GM23338 (cell line): ENCODE measurements around the gene RND3. TPM values are rescaled to one million over a fixed set of nuclear protein-coding genes. Genes with fewer than 3 reads are reported as not detected.
A peak's percentile ranks its signal among the peaks of the same experiment; 100 is the strongest.

Source experiments
- ATAC-seq: fragments of 200-7000 bp; cut with Tn5 transposase; 3 replicates; pipeline ENCODE4 v1.9.1; 2020
- DNase-seq: peaks from one replicate; pipeline ENCODE4 v3.0.0-alpha.2; 2015; ENCODE audit warnings: low spot score
- H2AFZ ChIP-seq: fragments of 200-600 bp; sonication (generic); 2 replicates; pipeline ENCODE4 v1.8.0; 2016; ENCODE audit warnings: antibody characterized with exemption, mild to moderate bottlenecking, moderate library complexity
- H3F3A ChIP-seq: fragments of 200-600 bp; sonication (generic); replicated peaks from 2 replicates; pipeline ENCODE4 v1.8.0; 2017; ENCODE audit warnings: antibody characterized with exemption, mixed run types, low read depth
- H3K27ac ChIP-seq: fragments of 200-600 bp; sonication (generic); 2 replicates; pipeline ENCODE4 v1.6.1; 2016; ENCODE audit warnings: low read depth
- H3K27me3 ChIP-seq: fragments of 200-600 bp; sonication (generic); 2 replicates; pipeline ENCODE4 v1.8.0; 2016; ENCODE audit warnings: mild to moderate bottlenecking, mixed run types, moderate library complexity; ENCODE audit not compliant: insufficient read depth
- H3K36me3 ChIP-seq: fragments of 200-600 bp; sonication (generic); 2 replicates; pipeline ENCODE4 v1.8.0; 2016; ENCODE audit warnings: mild to moderate bottlenecking; ENCODE audit not compliant: insufficient read depth
- H3K4me1 ChIP-seq: fragments of 200-600 bp; sonication (generic); 2 replicates; pipeline ENCODE4 v1.8.0; 2016; ENCODE audit warnings: mild to moderate bottlenecking, moderate library complexity; ENCODE audit not compliant: insufficient read depth
- H3K4me2 ChIP-seq: fragments of 200-600 bp; sonication (generic); 2 replicates; pipeline ENCODE4 v1.7.1; 2017; ENCODE audit warnings: mixed run types
- H3K4me3 ChIP-seq: fragments of 200-600 bp; sonication (generic); 2 replicates; pipeline ENCODE4 v1.6.1; 2016; ENCODE audit warnings: mixed run types
- H3K79me2 ChIP-seq: fragments of 200-600 bp; sonication (generic); replicated peaks from 2 replicates; pipeline ENCODE4 v1.8.0; 2017; ENCODE audit warnings: mild to moderate bottlenecking; ENCODE audit not compliant: insufficient read depth
- H3K9me2 ChIP-seq: fragments of 200-600 bp; sonication (generic); 2 replicates; pipeline ENCODE4 v1.8.0; 2017; ENCODE audit not compliant: insufficient read depth
- H4K20me1 ChIP-seq: fragments of 200-600 bp; sonication (generic); replicated peaks from 2 replicates; pipeline ENCODE4 v1.8.0; 2017; ENCODE audit warnings: mild to moderate bottlenecking; ENCODE audit not compliant: insufficient read depth
- H3K27ac Mint-ChIP-seq: 2 replicates; pipeline ENCODE4 v1.8.0; 2020; ENCODE audit warnings: inconsistent platforms, mild to moderate bottlenecking, moderate library complexity, mixed read lengths
- H3K27me3 Mint-ChIP-seq: 3 replicates; pipeline ENCODE4 v1.8.0; 2022; ENCODE audit warnings: low read depth, mild to moderate bottlenecking, moderate library complexity, mixed read lengths, inconsistent platforms; ENCODE audit not compliant: insufficient read depth, poor library complexity
- H3K36me3 Mint-ChIP-seq: 3 replicates; pipeline ENCODE4 v1.8.0; 2021; ENCODE audit warnings: low read depth, mild to moderate bottlenecking, inconsistent platforms, moderate library complexity, mixed read lengths
- H3K4me1 Mint-ChIP-seq: 3 replicates; pipeline ENCODE4 v1.8.0; 2020; ENCODE audit warnings: mild to moderate bottlenecking, inconsistent platforms, mixed read lengths
- H3K4me3 Mint-ChIP-seq: 3 replicates; pipeline ENCODE4 v1.8.0; 2021; ENCODE audit warnings: moderate library complexity, mild to moderate bottlenecking, inconsistent platforms, mixed read lengths
- H3K9me3 Mint-ChIP-seq: 3 replicates; pipeline ENCODE4 v1.8.0; 2020; ENCODE audit warnings: moderate library complexity, mild to moderate bottlenecking, inconsistent platforms, mixed read lengths
- CREB1 ChIP-seq: fragments of 250-450 bp; sonication (Bioruptor Pico); IDR thresholded peaks from 2 replicates; pipeline ENCODE4 v1.5.0; 2020; ENCODE audit warnings: low read depth, mild to moderate bottlenecking, moderate library complexity
- CTCF ChIP-seq, 2 experiments: fragments of 200-600 bp in 1 of 2; sonication (generic) in 1 of 2; conservative IDR thresholded peaks; 2 replicates each; pipeline versions ENCODE4 v1.5.1 to v1.6.1; 2016 to 2017; ENCODE audit warnings: antibody characterized with exemption in 2 of 2, low read depth in 2 of 2, mild to moderate bottlenecking in 2 of 2, moderate library complexity in 1 of 2
- ETS1 ChIP-seq: IDR thresholded peaks from 2 replicates; pipeline ENCODE4 v1.6.1; 2016; ENCODE audit warnings: antibody characterized with exemption
- EZH2 ChIP-seq: fragments of 200-600 bp; sonication (generic); IDR thresholded peaks from one replicate; pipeline ENCODE4 v1.8.0; 2017; ENCODE audit warnings: antibody characterized with exemption, mild to moderate bottlenecking, low read depth; ENCODE audit not compliant: unreplicated experiment
- EZH2phosphoT487 ChIP-seq: fragments of 200-600 bp; sonication (generic); IDR thresholded peaks from one replicate; pipeline ENCODE4 v1.8.1; 2018; ENCODE audit warnings: antibody characterized with exemption; ENCODE audit not compliant: unreplicated experiment
- JUNB ChIP-seq: IDR thresholded peaks from one replicate; pipeline ENCODE4 v1.6.1; 2016; ENCODE audit warnings: antibody characterized with exemption; ENCODE audit not compliant: unreplicated experiment
- NANOG ChIP-seq: IDR thresholded peaks from 2 replicates; pipeline ENCODE4 v1.6.1; 2016; ENCODE audit warnings: antibody characterized with exemption, borderline replicate concordance
- POLR2AphosphoS5 ChIP-seq: IDR thresholded peaks from 2 replicates; pipeline ENCODE4 v1.6.1; 2016; ENCODE audit warnings: antibody characterized with exemption, low read depth
- REST ChIP-seq: IDR thresholded peaks from one replicate; pipeline ENCODE4 v1.6.1; 2018; ENCODE audit warnings: antibody characterized with exemption; ENCODE audit not compliant: unreplicated experiment
- STAT1 ChIP-seq: IDR thresholded peaks from one replicate; pipeline ENCODE4 v1.6.1; 2016; ENCODE audit warnings: antibody characterized with exemption; ENCODE audit not compliant: unreplicated experiment
- ZNF114 ChIP-seq: fragments of 250-450 bp; sonication (Bioruptor Pico); IDR thresholded peaks from 2 replicates; pipeline ENCODE4 v1.5.0; 2020; ENCODE audit warnings: mild to moderate bottlenecking, moderate library complexity
- ZNF331 ChIP-seq: fragments of 250-450 bp; sonication (Bioruptor Pico); IDR thresholded peaks from 2 replicates; pipeline ENCODE4 v1.5.0; 2020; ENCODE audit warnings: low read depth, mild to moderate bottlenecking, moderate library complexity
- ZNF462 ChIP-seq: fragments of 250-450 bp; sonication (Bioruptor Pico); IDR thresholded peaks from 2 replicates; pipeline ENCODE4 v1.5.0; 2020; ENCODE audit warnings: mild to moderate bottlenecking, moderate library complexity
- polyA plus RNA-seq: library from polyadenylated mRNA; unstranded; fragments of >200 nt; fragmentation: Nextera tagmentation; extraction: Ambion mirVana; gene quantifications from 2 replicates; pipeline ENCODE4 v1.2.1, GENCODE V29; 2016
- total RNA-seq: library from RNA; depleted of rRNA; stranded (reverse); fragments of >200 nt; shearing (Covaris generic); gene quantifications from 2 replicates; pipeline ENCODE4 v1.2.3, GENCODE V29; 2014

RND3 gene
- total and polyA plus RNA-seq, 2 experiments from 2014 or later, result 48.2 to 55.3 TPM

GRCh38 chr2:150470435-150470834, 17.0 kb downstream of the RND3 start:
- Histone ChIP-seq H3F3A (peaks cover 7% of the 10 kb centered on the region), H3K27ac (0 out of 2 replicates have a peak overlapping the region, but pooled peaks have one; percentile 23), H3K9me2 (no peaks in the 10 kb centered on the region), H2AFZ (no peak overlapping the region), H3K4me3 (no peak overlapping the region), H3K79me2 (peaks cover 40% of the 10 kb centered on the region), H3K4me1 (no peaks in the 10 kb centered on the region), H3K36me3 (peaks cover 60% of the 10 kb centered on the region), H4K20me1 (peaks cover 38% of the 10 kb centered on the region), H3K4me2 (no peak overlapping the region), H3K27me3 (no peaks in the 10 kb centered on the region)
- DNase-seq (no peak), ATAC-seq (no peak)
- TF ChIP-seq CREB1 (CRISPR knock-in tag) (no peak), POLR2AphosphoS5 (no peak), ZNF462 (CRISPR knock-in tag) (no peak), REST (no peak), EZH2phosphoT487 (no peak), EZH2 (no peak), CTCF (conservative IDR thresholded peaks at IDR 0.05; ENCODE audit: low read depth in 2 of 2) (no peak), ZNF114 (CRISPR knock-in tag) (no peak), STAT1 (no peak), JUNB (no peak), NANOG (no peak), ETS1 (no peak), ZNF331 (no peak)
- H3K27ac Mint-ChIP-seq, result peak overlapping the region; percentile 58
- peaks cover 16% of the 10 kb centered on the region for H3K4me1 Mint-ChIP-seq
- H3K36me3 Mint-ChIP-seq, result peaks cover 78% of the 10 kb centered on the region
- H3K9me3 Mint-ChIP-seq, result no peaks in the 10 kb centered on the region
- H3K27me3 Mint-ChIP-seq, result peaks cover 2% of the 10 kb centered on the region
- H3K4me3 Mint-ChIP-seq, result no peak overlapping the region
